Hepatocyte (in vitro differentiated cells): ENCODE results near the gene IL1RL2. TPM values are rescaled to one million over a fixed set of nuclear protein-coding genes. Genes with fewer than 3 reads are reported as not detected.

Source experiments
- DNase-seq: peaks from one replicate; pipeline ENCODE4 v3.0.0-alpha.2; 2016; ENCODE audit warnings: low spot score
- H2AFZ ChIP-seq: fragments of 200-600 bp; sonication (generic); 2 replicates; pipeline ENCODE4 v1.6.0; 2016; ENCODE audit warnings: antibody characterized with exemption, mild to moderate bottlenecking
- H3K27ac ChIP-seq: fragments of 200-600 bp; sonication (generic); 2 replicates; pipeline ENCODE4 v1.5.1; 2016; ENCODE audit warnings: mild to moderate bottlenecking
- H3K27me3 ChIP-seq: fragments of 200-600 bp; sonication (generic); 2 replicates; pipeline ENCODE4 v1.6.1; 2016
- H3K36me3 ChIP-seq: fragments of 200-600 bp; sonication (generic); replicated peaks from 2 replicates; pipeline ENCODE4 v1.5.1; 2016; ENCODE audit warnings: low read depth; ENCODE audit not compliant: insufficient read depth
- H3K4me1 ChIP-seq: fragments of 200-600 bp; sonication (generic); 2 replicates; pipeline ENCODE4 v1.5.1; 2016; ENCODE audit warnings: mild to moderate bottlenecking, moderate library complexity; ENCODE audit not compliant: insufficient read depth
- H3K4me2 ChIP-seq: fragments of 200-600 bp; sonication (generic); 2 replicates; pipeline ENCODE4 v1.6.0; 2016
- H3K4me3 ChIP-seq: fragments of 200-600 bp; sonication (generic); 2 replicates; pipeline ENCODE4 v1.5.1; 2016; ENCODE audit warnings: mild to moderate bottlenecking
- H3K79me2 ChIP-seq: fragments of 200-600 bp; sonication (generic); 2 replicates; pipeline ENCODE4 v1.6.0; 2017; ENCODE audit warnings: mild to moderate bottlenecking
- H3K9me2 ChIP-seq: fragments of 200-600 bp; sonication (generic); replicated peaks from 2 replicates; pipeline ENCODE4 v1.6.0; 2017; ENCODE audit warnings: mild to moderate bottlenecking; ENCODE audit not compliant: insufficient read depth
- H3K9me3 ChIP-seq: fragments of 200-600 bp; sonication (generic); 2 replicates; pipeline ENCODE4 v1.5.1; 2016; ENCODE audit warnings: low read depth, mild to moderate bottlenecking
- H4K20me1 ChIP-seq: fragments of 200-600 bp; sonication (generic); 2 replicates; pipeline ENCODE4 v1.6.0; 2016; ENCODE audit warnings: mild to moderate bottlenecking; ENCODE audit not compliant: insufficient read depth, poor library complexity, severe bottlenecking
- CTCF ChIP-seq: fragments of 200-600 bp; sonication (generic); IDR thresholded peaks from 2 replicates; pipeline ENCODE4 v1.5.1; 2016; ENCODE audit warnings: antibody characterized with exemption, mild to moderate bottlenecking; ENCODE audit not compliant: poor library complexity
- EZH2 ChIP-seq: fragments of 200-600 bp; sonication (generic); IDR thresholded peaks from 2 replicates; pipeline ENCODE4 v1.6.1; 2016; ENCODE audit warnings: antibody characterized with exemption, mild to moderate bottlenecking, borderline replicate concordance
- EZH2phosphoT487 ChIP-seq: fragments of 200-600 bp; sonication (generic); IDR thresholded peaks from one replicate; pipeline ENCODE4 v1.6.1; 2018; ENCODE audit warnings: antibody characterized with exemption, mild to moderate bottlenecking, low read depth, moderate library complexity; ENCODE audit not compliant: unreplicated experiment, severe bottlenecking
- WGBS: methylation state at CpG from one replicate; pipeline ENCODE4 v1.1.6; 2016; ENCODE audit warnings: low lambda C conversion rate; ENCODE audit errors: missing lambda C conversion rate; 5-methylcytosine and 5-hydroxymethylcytosine counted together
- polyA plus RNA-seq: library from polyadenylated mRNA; unstranded; fragments of >200 nt; fragmentation: Nextera tagmentation; extraction: Ambion mirVana; gene quantifications from 2 replicates; pipeline ENCODE4 v1.2.1, GENCODE V29; 2016
- total RNA-seq: library from RNA; depleted of rRNA; stranded (reverse); fragments of >200 nt; gene quantifications from 2 replicates; pipeline ENCODE4 v1.2.3, GENCODE V29; 2014

The IL1RL2 gene
- total and polyA plus RNA-seq, 2 experiments from 2014 or later = 1.3 TPM; not detected in 1

GRCh38 chr2:102172745-102173144, 14.1 kb upstream of the IL1RL2 start:
- Histone ChIP-seq H4K20me1 (no peaks in the 10 kb centered on the region), H3K27me3 (no peaks in the 10 kb centered on the region), H3K9me2 (no peaks in the 10 kb centered on the region), H3K4me2 (no peak overlapping the region), H2AFZ (no peak overlapping the region), H3K4me3 (no peak overlapping the region), H3K27ac (no peak overlapping the region), H3K4me1 (no peaks in the 10 kb centered on the region), H3K9me3 (no peaks in the 10 kb centered on the region), H3K36me3 (no peaks in the 10 kb centered on the region), H3K79me2 (no peaks in the 10 kb centered on the region)
- no peak for DNase-seq
- 88% methylated on average over 3 of the region's 3 CpGs for WGBS
- TF ChIP-seq CTCF = no peak
- TF ChIP-seq EZH2 = no peak
- no peak for TF ChIP-seq EZH2phosphoT487

GRCh38 chr2:102176172-102176571, 10.7 kb upstream of the IL1RL2 start:
- Histone ChIP-seq H3K9me3 (no peaks in the 10 kb centered on the region), H4K20me1 (no peaks in the 10 kb centered on the region), H3K4me3 (no peak overlapping the region), H3K4me2 (no peak overlapping the region), H3K4me1 (peaks cover 5% of the 10 kb centered on the region), H3K9me2 (no peaks in the 10 kb centered on the region), H3K27ac (no peak overlapping the region), H3K79me2 (no peaks in the 10 kb centered on the region), H3K36me3 (no peaks in the 10 kb centered on the region), H2AFZ (no peak overlapping the region), H3K27me3 (no peaks in the 10 kb centered on the region)
- TF ChIP-seq EZH2phosphoT487 (no peak), EZH2 (no peak), CTCF (no peak)
- WGBS = 90% methylated on average over 3 of the region's 3 CpGs
- no peak for DNase-seq

- Histone ChIP-seq H3K4me3 (no peak overlapping the region), H3K4me1 (peaks cover 8% of the 10 kb centered on the region), H2AFZ (no peak overlapping the region), H3K4me2 (no peak overlapping the region), H3K9me2 (no peaks in the 10 kb centered on the region), H3K9me3 (no peaks in the 10 kb centered on the region), H3K27ac (no peak overlapping the region), H4K20me1 (no peaks in the 10 kb centered on the region), H3K36me3 (no peaks in the 10 kb centered on the region), H3K27me3 (no peaks in the 10 kb centered on the region), H3K79me2 (no peaks in the 10 kb centered on the region)
- TF ChIP-seq CTCF (no peak), EZH2phosphoT487 (no peak), EZH2 (no peak)
- no peak for DNase-seq
- WGBS = 98% methylated on average over 7 of the region's 7 CpGs
Observed at GRCh38 chr2:102177814-102178478, 8.9 kb upstream of the IL1RL2 start.

- DNase-seq = no peak
- H3K9me2 ChIP-seq = no peaks in the 10 kb centered on the region
- no peak overlapping the region for H3K4me2 ChIP-seq
- H4K20me1 ChIP-seq = no peaks in the 10 kb centered on the region
- no peak overlapping the region for H2AFZ ChIP-seq
- H3K27me3 ChIP-seq = no peaks in the 10 kb centered on the region
- H3K4me3 ChIP-seq = no peak overlapping the region
- no peaks in the 10 kb centered on the region for H3K79me2 ChIP-seq
- no peaks in the 10 kb centered on the region for H3K36me3 ChIP-seq
- WGBS = 93% methylated on average over 3 of the region's 3 CpGs
- H3K4me1 ChIP-seq = peaks cover 8% of the 10 kb centered on the region
- H3K27ac ChIP-seq = no peak overlapping the region
- no peak for TF ChIP-seq CTCF
- TF ChIP-seq EZH2 = no peak
- no peak for TF ChIP-seq EZH2phosphoT487
- no peaks in the 10 kb centered on the region for H3K9me3 ChIP-seq
Observed at GRCh38 chr2:102179061-102179460, 7.8 kb upstream of the IL1RL2 start.
